ENCODE results near the gene TLDC2.
A peak's percentile ranks its signal among the peaks of the same experiment; 100 is the strongest.
"Not testable (repeated sequence)": the region's sequence is repeated elsewhere in the genome, so short reads cannot be mapped to it uniquely, and the experiment has no call there.

The TLDC2 gene

GRCh38 chr20:36886859-36887751 lies 11.2 kb downstream of the TLDC2 start:
- DNase-seq = peak; percentile 62 to 95 (median 88)
- intact Hi-C loops (cut with DNase I) = loop anchor here (10.0 kb wide), 1 partner anchor 282 kb away; the partner anchor contains the start of gene RAB5IF

DNA sequence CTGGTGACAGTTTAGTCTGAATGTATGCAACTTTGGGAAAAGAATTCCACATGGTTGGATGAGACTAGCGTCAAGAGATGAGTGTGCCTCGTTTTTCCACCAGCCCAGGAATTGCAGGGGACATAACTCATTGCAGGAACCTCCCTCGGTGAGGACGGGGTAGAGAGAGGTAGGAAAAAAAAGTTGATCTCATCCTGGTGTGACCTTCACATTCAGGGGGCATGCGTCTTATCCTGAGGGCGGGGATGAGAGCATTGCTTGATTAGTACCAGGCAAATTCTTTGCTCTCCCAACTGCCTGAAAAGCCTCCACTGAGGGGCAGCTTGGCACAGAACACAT lies 11.8 kb downstream of the TLDC2 start:
- intact Hi-C loops (cut with DNase I) = loop anchor here (10.0 kb wide), 1 partner anchor 283 kb away; the partner anchor contains the start of gene RAB5IF
- no peak for DNase-seq

DNA sequence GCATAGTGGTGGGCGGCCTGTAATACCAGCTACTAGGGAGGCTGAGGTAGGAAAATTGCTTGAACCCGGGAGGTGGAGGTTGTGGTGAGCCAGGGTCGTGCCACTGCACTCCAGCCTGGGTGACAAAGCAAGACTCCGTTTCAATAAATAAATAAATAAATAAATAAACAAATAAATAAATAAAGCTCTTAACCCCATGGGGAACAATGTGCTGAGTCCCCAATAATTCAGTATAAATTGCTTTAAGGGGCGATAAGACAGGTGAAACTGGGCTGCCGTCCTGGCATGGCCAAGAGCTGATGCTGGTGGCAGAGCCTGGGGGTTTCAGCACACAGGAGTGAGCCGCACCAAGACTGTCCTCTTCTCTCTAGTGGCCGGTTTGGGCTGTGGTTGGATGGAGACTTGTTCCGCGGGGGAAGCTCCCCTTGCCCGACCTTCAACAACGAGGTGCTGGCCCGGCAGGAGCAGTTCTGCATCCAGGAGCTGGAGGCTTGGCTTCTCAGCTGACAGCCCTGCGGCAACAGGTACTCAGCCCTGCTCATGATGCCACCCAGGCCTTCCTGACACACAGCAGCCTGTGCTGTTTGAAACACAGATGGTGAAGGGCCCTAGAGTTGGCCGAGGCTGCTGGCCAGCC lies 13.1 kb downstream of the TLDC2 start:
- intact Hi-C loops (cut with DNase I) = loop anchor here (10.0 kb wide), 1 partner anchor 284 kb away; the partner anchor contains the start of gene RAB5IF
- DNase-seq = no peak

DNA sequence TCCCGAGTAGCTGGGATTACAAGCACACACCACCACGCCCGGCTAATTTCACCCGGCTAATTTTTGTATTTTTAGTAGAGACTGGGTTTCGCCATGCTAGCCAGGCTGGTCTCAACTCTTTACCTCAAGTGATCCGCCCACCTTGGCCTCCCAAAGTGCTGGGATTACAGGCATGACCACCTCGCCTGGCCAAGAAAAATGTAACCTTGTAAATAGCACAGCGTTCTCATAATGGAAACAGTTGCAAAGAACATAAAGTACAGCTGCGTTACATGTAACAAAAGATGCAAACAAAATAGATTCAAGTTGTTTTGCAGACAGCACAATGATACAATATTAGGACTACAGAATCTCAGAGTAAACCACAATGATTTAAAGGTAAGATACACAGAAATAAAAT lies 14.6 kb downstream of the TLDC2 start:
- no peak for DNase-seq
- intact Hi-C loops (cut with DNase I) = no loop called here

- intact Hi-C loops (cut with DNase I) = no loop called here
- no peak for DNase-seq
Measured at GRCh38 chr20:36891211-36891610, 15.3 kb downstream of the TLDC2 start.

- intact Hi-C loops (cut with DNase I) = no loop called here
- DNase-seq = no peak
Measured at GRCh38 chr20:36893801-36894200, 17.9 kb downstream of the TLDC2 start.

DNA sequence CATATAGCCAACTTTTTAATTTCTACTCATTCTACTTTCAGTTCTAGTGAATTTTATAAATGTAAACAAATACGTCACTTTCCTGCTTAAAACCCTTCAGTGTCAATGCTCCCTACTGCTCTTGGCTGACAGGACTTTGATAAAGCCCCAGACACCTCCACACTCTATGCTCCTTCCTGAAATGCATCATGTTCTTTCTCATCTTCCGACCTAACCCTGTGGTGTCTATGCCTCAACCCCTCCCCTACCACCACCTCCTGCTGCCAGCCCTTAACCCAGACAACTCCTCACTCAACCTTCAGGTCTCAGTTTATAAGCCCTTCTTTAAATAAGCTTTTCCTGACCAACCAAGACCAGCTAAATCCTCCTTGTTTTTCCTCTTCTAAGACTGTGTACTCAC lies 19.1 kb downstream of the TLDC2 start:
- intact Hi-C loops (cut with DNase I) = no loop called here
- DNase-seq = no peak

DNA sequence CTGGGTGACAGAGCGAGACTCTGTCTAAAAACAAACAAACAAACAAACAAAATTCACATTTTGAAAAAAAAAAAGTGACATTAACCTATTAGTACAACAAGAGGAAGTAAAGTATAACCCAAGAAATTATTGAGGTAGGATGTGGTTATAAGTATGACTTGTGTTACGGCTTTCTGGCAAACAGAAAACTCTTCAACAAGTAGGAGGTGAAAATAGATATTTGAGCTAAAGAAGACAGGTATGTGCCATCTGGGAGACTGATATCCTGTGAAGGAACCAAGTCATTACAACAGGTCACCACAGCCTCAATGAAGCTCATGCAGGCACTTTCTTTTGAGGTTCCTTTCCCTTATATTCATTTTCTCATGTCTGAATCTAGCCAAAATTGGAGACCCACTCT lies 28.8 kb downstream of the TLDC2 start:
- intact Hi-C loops (cut with DNase I) = no loop called here
- no peak for DNase-seq

GRCh38 chr20:36905566-36905965 lies 29.6 kb downstream of the TLDC2 start:
- DNase-seq; intact Hi-C loops (cut with DNase I): not testable (repeated sequence)

GRCh38 chr20:36906086-36906485 lies 30.1 kb downstream of the TLDC2 start:
- DNase-seq; intact Hi-C loops (cut with DNase I): not testable (repeated sequence)

DNA sequence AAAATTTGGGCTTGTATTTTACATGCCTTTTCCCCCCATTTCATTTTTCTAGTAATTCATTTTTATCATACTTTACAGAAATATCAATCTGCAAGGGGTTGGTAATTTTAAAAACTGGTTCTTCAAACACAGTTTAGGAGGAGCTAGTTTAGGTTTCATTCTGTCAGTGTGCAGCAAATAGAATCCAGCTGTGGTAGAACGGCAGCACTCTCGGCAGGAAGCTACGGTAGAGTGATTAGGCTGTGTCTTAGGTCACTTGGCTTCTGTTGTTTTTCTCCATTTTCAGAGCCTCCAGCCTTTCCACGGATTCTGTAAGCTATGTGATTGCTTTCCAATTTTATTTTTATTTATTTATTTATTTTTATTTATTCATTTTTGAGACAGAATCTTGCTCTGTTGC lies 32.7 kb downstream of the TLDC2 start:
- intact Hi-C loops (cut with DNase I) = no loop called here
- no peak for DNase-seq

GRCh38 chr20:36916199-36916598 lies 40.3 kb downstream of the TLDC2 start:
- DNase-seq = no peak
- intact Hi-C loops (cut with DNase I) = no loop called here

DNA sequence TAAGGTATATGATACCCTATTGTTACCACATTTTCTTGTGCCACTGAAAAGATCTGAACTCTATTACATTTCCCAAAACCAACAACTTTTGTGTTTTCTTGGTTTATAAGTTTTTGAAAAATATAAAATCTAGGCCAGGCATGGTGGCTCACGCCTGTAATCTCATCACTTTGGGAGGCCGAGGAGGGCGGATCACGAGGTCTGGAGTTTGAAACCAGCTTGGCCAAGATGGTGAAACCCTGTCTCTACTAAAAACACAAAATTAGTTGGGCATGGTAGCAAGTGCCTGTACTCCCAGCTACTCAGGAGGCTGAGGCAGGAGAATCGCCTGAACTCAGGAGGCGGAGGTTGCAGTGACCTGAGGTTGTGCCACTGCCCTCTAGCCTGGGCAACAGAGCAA lies 41.3 kb downstream of the TLDC2 start:
- intact Hi-C loops (cut with DNase I) = no loop called here
- DNase-seq = no peak

DNA sequence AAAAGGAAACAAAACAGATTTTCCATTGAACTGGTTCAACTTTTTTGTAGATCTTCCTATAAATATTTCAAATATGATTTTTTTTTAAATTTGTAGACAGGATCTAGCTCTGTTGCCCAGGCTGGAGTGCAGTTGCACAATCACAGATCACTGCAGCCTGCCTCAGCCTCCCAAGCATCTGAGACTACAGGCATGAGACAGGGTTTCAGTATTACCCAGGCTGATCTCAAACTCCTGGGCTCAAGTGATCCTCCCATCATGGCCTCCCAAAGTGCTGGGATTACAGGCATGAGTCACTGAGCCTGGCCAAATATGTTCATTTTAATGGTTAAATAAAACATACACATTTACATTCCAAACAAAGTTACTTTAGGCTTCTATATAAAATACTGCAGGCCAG lies 42.0 kb downstream of the TLDC2 start:
- intact Hi-C loops (cut with DNase I) = no loop called here
- no peak for DNase-seq

GRCh38 chr20:36919715-36920333 lies 43.9 kb downstream of the TLDC2 start:
- intact Hi-C loops (cut with DNase I) = no loop called here
- DNase-seq = peak in 14 of 42 donors; percentile 14 to 80 (median 54)

GRCh38 chr20:36920334-36920730 lies 44.4 kb downstream of the TLDC2 start:
- intact Hi-C loops (cut with DNase I) = no loop called here
- DNase-seq = no peak

DNA sequence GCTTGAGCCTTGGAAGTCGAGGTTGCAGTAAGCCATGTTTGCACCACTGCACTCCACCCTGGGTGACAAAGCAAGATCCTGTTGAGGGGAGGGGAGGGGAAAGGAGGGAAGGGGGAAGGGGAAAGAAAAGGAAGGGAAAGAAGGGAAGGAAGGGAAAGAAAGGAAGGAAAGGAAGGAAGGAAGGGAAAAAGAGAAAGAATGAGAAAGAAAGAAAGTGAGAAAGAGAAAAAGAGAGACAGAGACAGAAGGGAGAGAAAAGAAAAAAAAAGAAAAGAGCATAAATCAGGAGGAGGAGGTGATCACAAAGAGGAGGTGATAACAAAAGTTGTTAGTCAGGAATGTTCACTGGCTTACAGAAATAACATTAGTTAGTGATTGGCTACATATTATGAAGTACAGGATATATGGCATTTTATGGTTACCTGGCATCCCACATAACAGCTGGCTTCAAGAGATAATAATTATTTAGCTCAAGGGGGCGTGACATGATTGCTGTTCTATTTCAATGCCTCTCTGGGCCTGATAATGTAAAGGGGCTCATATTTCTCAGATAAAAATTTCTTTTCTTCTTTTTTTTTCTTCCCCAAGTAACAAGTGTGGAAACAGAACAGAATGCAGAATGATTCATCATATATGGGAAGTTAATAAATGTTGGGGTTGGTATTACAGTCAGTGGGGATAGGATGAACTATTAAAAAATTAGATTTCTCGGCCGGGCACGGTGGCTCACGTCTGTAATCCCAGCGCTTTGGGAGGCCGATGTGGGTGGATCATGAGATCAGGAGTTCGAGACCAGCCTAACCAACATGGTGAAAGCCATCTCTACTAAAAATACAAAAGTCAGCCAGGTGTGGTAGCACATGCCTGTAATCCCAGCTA lies 48.5 kb downstream of the TLDC2 start:
- DNase-seq = no peak
- intact Hi-C loops (cut with DNase I) = no loop called here

DNA sequence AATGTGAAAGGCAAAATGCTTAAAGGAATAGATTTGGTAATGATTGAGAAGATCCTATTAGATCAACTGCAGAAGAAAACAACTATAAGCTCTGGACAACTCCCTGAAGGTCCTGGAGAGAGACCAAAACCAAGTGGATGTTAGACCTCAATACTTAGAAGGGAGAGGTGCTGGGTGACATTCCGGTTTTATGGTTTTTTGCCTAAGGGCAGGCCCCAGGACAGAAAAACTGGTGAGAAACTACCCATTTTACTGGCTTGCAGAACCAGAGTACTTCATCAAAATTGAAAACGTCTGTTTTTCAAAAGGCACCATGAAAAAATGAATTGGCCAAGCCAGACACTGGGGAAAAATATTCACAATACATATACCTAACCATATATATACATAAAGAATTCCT lies 49.3 kb downstream of the TLDC2 start:
- no peak for DNase-seq
- intact Hi-C loops (cut with DNase I) = no loop called here

DNA sequence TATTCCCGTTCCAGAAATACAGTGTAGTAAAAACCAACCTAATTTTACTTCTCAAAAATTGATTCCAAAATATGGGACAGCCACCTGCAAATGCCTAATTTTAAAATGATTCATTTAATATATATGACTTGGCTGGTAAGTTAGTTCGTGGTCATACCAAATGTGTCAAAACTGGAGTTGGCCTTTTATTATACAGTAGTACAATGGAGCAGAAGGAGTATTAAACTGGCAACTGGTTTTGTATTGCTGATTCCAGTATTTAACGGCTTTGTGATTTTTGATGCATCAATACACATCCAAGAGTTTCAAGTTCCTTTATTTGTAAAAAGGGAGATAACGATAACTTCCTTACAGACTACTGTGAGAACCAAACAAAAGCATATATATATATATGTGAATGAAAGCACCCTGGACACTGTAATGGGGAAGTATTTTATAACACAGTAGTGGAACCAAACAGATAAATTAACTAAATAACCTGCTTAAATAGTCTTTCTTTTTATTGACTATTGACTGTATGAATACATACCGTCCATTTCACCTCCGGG lies 50.8 kb downstream of the TLDC2 start:
- DNase-seq = no peak
- intact Hi-C loops (cut with DNase I) = no loop called here

All from head of caudate nucleus (tissue), 42 donors.